Measurements from ENCODE around the gene PID1. TPM values are rescaled to one million over a fixed set of nuclear protein-coding genes. Genes with fewer than 3 reads are reported as not detected.

PID1 gene
- total RNA-seq, 1 donor from 2014 or later, result 10.7 TPM

DNA sequence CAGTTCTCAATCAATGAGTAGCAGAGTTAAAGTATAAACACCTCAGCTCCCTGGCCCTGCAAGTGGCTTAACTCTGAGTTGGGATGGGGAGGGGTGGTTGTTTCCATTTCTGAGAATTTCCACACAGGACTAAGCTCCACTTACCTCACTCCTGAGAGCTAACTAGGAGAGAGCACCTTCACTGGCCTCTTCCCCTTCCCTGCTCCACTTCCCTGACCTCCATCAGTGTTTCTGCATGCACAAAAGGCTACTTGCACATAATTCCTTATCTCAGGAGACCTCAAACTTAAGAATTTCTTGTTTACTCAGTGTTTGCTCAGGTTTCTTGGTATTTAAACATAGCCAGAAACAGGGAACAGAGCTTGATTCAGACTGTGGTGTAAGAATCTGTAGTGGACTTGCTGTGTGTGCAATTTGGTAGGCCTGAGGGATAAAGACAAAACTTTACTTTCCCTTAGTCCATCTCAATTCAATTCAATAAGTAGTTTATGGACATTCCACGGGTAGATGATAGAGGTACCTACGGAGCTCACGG, 97.2 kb downstream of the PID1 start:
- no peaks in the 10 kb centered on the region for H3K79me2 ChIP-seq (ENCODE audit: insufficient read depth, low read length)
- no peaks in the 10 kb centered on the region for H3K9me3 ChIP-seq (ENCODE audit: insufficient read depth, low read depth, low read length)
- peaks cover 10% of the 10 kb centered on the region for H3K36me3 Mint-ChIP-seq (ENCODE audit: low read depth, unreplicated experiment)
- no peaks in the 10 kb centered on the region for H4K20me1 ChIP-seq (ENCODE audit: insufficient read depth, low read length)
- no peak overlapping the region for H3K4me2 ChIP-seq (ENCODE audit: low read length)
- H2AFZ ChIP-seq (ENCODE audit: low read depth, low read length), result no peak overlapping the region
- TF ChIP-seq, protein P1, sequence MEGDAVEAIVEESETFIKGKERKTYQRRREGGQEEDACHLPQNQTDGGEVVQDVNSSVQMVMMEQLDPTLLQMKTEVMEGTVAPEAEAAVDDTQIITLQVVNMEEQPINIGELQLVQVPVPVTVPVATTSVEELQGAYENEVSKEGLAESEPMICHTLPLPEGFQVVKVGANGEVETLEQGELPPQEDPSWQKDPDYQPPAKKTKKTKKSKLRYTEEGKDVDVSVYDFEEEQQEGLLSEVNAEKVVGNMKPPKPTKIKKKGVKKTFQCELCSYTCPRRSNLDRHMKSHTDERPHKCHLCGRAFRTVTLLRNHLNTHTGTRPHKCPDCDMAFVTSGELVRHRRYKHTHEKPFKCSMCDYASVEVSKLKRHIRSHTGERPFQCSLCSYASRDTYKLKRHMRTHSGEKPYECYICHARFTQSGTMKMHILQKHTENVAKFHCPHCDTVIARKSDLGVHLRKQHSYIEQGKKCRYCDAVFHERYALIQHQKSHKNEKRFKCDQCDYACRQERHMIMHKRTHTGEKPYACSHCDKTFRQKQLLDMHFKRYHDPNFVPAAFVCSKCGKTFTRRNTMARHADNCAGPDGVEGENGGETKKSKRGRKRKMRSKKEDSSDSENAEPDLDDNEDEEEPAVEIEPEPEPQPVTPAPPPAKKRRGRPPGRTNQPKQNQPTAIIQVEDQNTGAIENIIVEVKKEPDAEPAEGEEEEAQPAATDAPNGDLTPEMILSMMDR (IDR thresholded peaks at IDR 0.05; ENCODE audit: insufficient read depth, low read depth, low read length), result no peak
- no peak for TF ChIP-seq EZH2 (IDR thresholded peaks at IDR 0.05; ENCODE audit: insufficient read depth, low read length)
- no peak overlapping the region for H3K4me3 Mint-ChIP-seq (ENCODE audit: unreplicated experiment)
- no peak overlapping the region for H3K27ac Mint-ChIP-seq (ENCODE audit: unreplicated experiment)
- H3K27me3 Mint-ChIP-seq (ENCODE audit: low read depth, unreplicated experiment), result no peaks in the 10 kb centered on the region
- FAIRE-seq, result no peak
- no peak for DNase-seq (ENCODE audit: low read depth)
- no peak overlapping the region for H3K4me3 ChIP-seq (ENCODE audit: insufficient read depth, low read depth, low read length)
- no peaks in the 10 kb centered on the region for H3K27me3 ChIP-seq (ENCODE audit: insufficient read depth, low read length)
- H3K9me3 Mint-ChIP-seq (ENCODE audit: unreplicated experiment), result peaks cover 11% of the 10 kb centered on the region
- no peaks in the 10 kb centered on the region for H3K4me1 ChIP-seq (ENCODE audit: insufficient read depth, low read length)
- H3K9ac ChIP-seq (ENCODE audit: low read length), result no peak overlapping the region
- H3K4me1 Mint-ChIP-seq (ENCODE audit: low read depth, unreplicated experiment), result peaks cover 9% of the 10 kb centered on the region
- no peaks in the 10 kb centered on the region for H3K36me3 ChIP-seq (ENCODE audit: insufficient read depth, low read length)
- H3K27ac ChIP-seq (ENCODE audit: low read depth, low read length), result no peak overlapping the region

- Histone ChIP-seq H3K4me1 (ENCODE audit: insufficient read depth, low read length) (no peaks in the 10 kb centered on the region), H3K27me3 (ENCODE audit: insufficient read depth, low read length) (no peaks in the 10 kb centered on the region), H3K36me3 (ENCODE audit: insufficient read depth, low read length) (no peaks in the 10 kb centered on the region), H2AFZ (ENCODE audit: low read depth, low read length) (no peak overlapping the region), H3K4me2 (ENCODE audit: low read length) (no peak overlapping the region), H3K4me3 (ENCODE audit: insufficient read depth, low read depth, low read length) (no peak overlapping the region), H4K20me1 (ENCODE audit: insufficient read depth, low read length) (no peaks in the 10 kb centered on the region), H3K79me2 (ENCODE audit: insufficient read depth, low read length) (no peaks in the 10 kb centered on the region), H3K27ac (ENCODE audit: low read depth, low read length) (no peak overlapping the region), H3K9me3 (ENCODE audit: insufficient read depth, low read depth, low read length) (no peaks in the 10 kb centered on the region), H3K9ac (ENCODE audit: low read length) (no peak overlapping the region)
- DNase-seq (ENCODE audit: low read depth) (no peak), FAIRE-seq (no peak)
- TF ChIP-seq, protein P1 (IDR thresholded peaks at IDR 0.05; ENCODE audit: insufficient read depth, low read depth, low read length), result no peak
- no peak for TF ChIP-seq EZH2 (IDR thresholded peaks at IDR 0.05; ENCODE audit: insufficient read depth, low read length)
- Mint-ChIP-seq H3K4me1 (ENCODE audit: low read depth, unreplicated experiment) (peaks cover 11% of the 10 kb centered on the region), H3K4me3 (ENCODE audit: unreplicated experiment) (no peak overlapping the region), H3K36me3 (ENCODE audit: low read depth, unreplicated experiment) (peaks cover 5% of the 10 kb centered on the region), H3K27me3 (ENCODE audit: low read depth, unreplicated experiment) (no peaks in the 10 kb centered on the region), H3K27ac (ENCODE audit: unreplicated experiment) (no peak overlapping the region), H3K9me3 (ENCODE audit: unreplicated experiment) (peaks cover 11% of the 10 kb centered on the region)
Observed at GRCh38 chr2:229170916-229171315, 100.2 kb downstream of the PID1 start.

- H3K4me1 Mint-ChIP-seq (ENCODE audit: low read depth, unreplicated experiment), result peaks cover 11% of the 10 kb centered on the region
- no peak overlapping the region for H3K4me3 Mint-ChIP-seq (ENCODE audit: unreplicated experiment)
- Histone ChIP-seq H2AFZ (ENCODE audit: low read depth, low read length) (no peak overlapping the region), H3K27me3 (ENCODE audit: insufficient read depth, low read length) (no peaks in the 10 kb centered on the region), H3K9ac (ENCODE audit: low read length) (no peak overlapping the region), H3K9me3 (ENCODE audit: insufficient read depth, low read depth, low read length) (no peaks in the 10 kb centered on the region), H3K4me3 (ENCODE audit: insufficient read depth, low read depth, low read length) (no peak overlapping the region), H3K4me1 (ENCODE audit: insufficient read depth, low read length) (no peaks in the 10 kb centered on the region), H3K4me2 (ENCODE audit: low read length) (no peak overlapping the region), H3K36me3 (ENCODE audit: insufficient read depth, low read length) (no peaks in the 10 kb centered on the region), H4K20me1 (ENCODE audit: insufficient read depth, low read length) (no peaks in the 10 kb centered on the region), H3K79me2 (ENCODE audit: insufficient read depth, low read length) (no peaks in the 10 kb centered on the region), H3K27ac (ENCODE audit: low read depth, low read length) (no peak overlapping the region)
- TF ChIP-seq, protein P1 (IDR thresholded peaks at IDR 0.05; ENCODE audit: insufficient read depth, low read depth, low read length), result no peak
- no peak for TF ChIP-seq EZH2 (IDR thresholded peaks at IDR 0.05; ENCODE audit: insufficient read depth, low read length)
- H3K36me3 Mint-ChIP-seq (ENCODE audit: low read depth, unreplicated experiment), result peaks cover 5% of the 10 kb centered on the region
- peaks cover 8% of the 10 kb centered on the region for H3K9me3 Mint-ChIP-seq (ENCODE audit: unreplicated experiment)
- H3K27me3 Mint-ChIP-seq (ENCODE audit: low read depth, unreplicated experiment), result no peaks in the 10 kb centered on the region
- no peak for DNase-seq (ENCODE audit: low read depth)
- FAIRE-seq, result no peak
- H3K27ac Mint-ChIP-seq (ENCODE audit: unreplicated experiment), result no peak overlapping the region
Observed at GRCh38 chr2:229170171-229170570, 100.9 kb downstream of the PID1 start.
